HG03103 (cell line): Measurements from ENCODE around the gene ALDH4A1.
"Not testable (repeated sequence)": the region's sequence is repeated elsewhere in the genome, so short reads cannot be mapped to it uniquely, and the experiment has no call there.

ENCODE experiments used
- ATAC-seq: cut with Tn5 transposase; IDR thresholded peaks from one replicate; pipeline ENCODE4 v1.9.1; 2021; ENCODE audit warnings: low read depth; ENCODE audit not compliant: unreplicated experiment

The ALDH4A1 gene

GRCh38 chr1:18879791-18880309, 22.5 kb downstream of the ALDH4A1 start:
- ATAC-seq = no peak

- ATAC-seq = no peak
Observed at GRCh38 chr1:18879215-18879790, 23.1 kb downstream of the ALDH4A1 start.

- ATAC-seq = no peak
Observed at GRCh38 chr1:18878538-18879214, 23.7 kb downstream of the ALDH4A1 start.

GRCh38 chr1:18877282-18877681, 25.1 kb downstream of the ALDH4A1 start:
- ATAC-seq = no peak

GRCh38 chr1:18876210-18876609, 26.1 kb downstream of the ALDH4A1 start:
- no peak for ATAC-seq

- no peak for ATAC-seq
Observed at GRCh38 chr1:18875796-18876128, 26.6 kb downstream of the ALDH4A1 start.

GRCh38 chr1:18875107-18875795, 27.1 kb downstream of the ALDH4A1 start:
- ATAC-seq = no peak

GRCh38 chr1:18874600-18874999, 27.8 kb downstream of the ALDH4A1 start:
- ATAC-seq = no peak

GRCh38 chr1:18874036-18874435, 28.3 kb downstream of the ALDH4A1 start:
- ATAC-seq = no peak

- no peak for ATAC-seq
Observed at GRCh38 chr1:18872071-18872611, 30.2 kb downstream of the ALDH4A1 start.

- no peak for ATAC-seq
Observed at GRCh38 chr1:18871401-18872070, 30.8 kb downstream of the ALDH4A1 start.

GRCh38 chr1:18870957-18871356, 31.4 kb downstream of the ALDH4A1 start:
- no peak for ATAC-seq

- ATAC-seq = not testable (repeated sequence)
Observed at GRCh38 chr1:18870595-18870865, 31.8 kb downstream of the ALDH4A1 start.

GRCh38 chr1:18869847-18870594, 32.3 kb downstream of the ALDH4A1 start:
- no peak for ATAC-seq

- ATAC-seq = no peak
Observed at GRCh38 chr1:18868801-18869424, 33.4 kb downstream of the ALDH4A1 start.

- ATAC-seq = no peak
Observed at GRCh38 chr1:18868354-18868753, 34.0 kb downstream of the ALDH4A1 start.

GRCh38 chr1:18866846-18867245, 35.5 kb downstream of the ALDH4A1 start:
- ATAC-seq = no peak

- no peak for ATAC-seq
Observed at GRCh38 chr1:18866314-18866713, 36.0 kb downstream of the ALDH4A1 start.

- ATAC-seq = no peak
Observed at GRCh38 chr1:18865176-18865575, 37.2 kb downstream of the ALDH4A1 start.

- no peak for ATAC-seq
Observed at GRCh38 chr1:18861590-18861989, 40.8 kb downstream of the ALDH4A1 start.
